Uterus (tissue), 4 donors: Measurements from ENCODE around the gene IGF2. TPM values are rescaled to one million over a fixed set of nuclear protein-coding genes. Genes with fewer than 3 reads are reported as not detected.

ENCODE experiments used
- DNase-seq, 2 donors: peaks; one replicate each; pipeline ENCODE4 v3.0.0-alpha.2; 2019 to 2020
- H3K27ac ChIP-seq, 2 donors: fragments of 200-600 bp; sonication (generic); 1 replicate in 1 of 2; 2 replicates in 1 of 2; pipeline ENCODE4 v1.5.1; 2016 to 2018
- H3K27me3 ChIP-seq, 2 donors: fragments of 200-600 bp; sonication (generic); one replicate each; pipeline ENCODE4 v1.5.1; 2018 to 2019; ENCODE audit warnings: control low read depth in 1 of 2
- H3K36me3 ChIP-seq, 2 donors: fragments of 200-600 bp; sonication (generic); one replicate each; pipeline ENCODE4 v1.5.1; 2019; ENCODE audit warnings: control low read depth in 1 of 2
- H3K4me1 ChIP-seq, 2 donors: fragments of 200-600 bp; sonication (generic); one replicate each; pipeline ENCODE4 v1.5.1; 2018 to 2019; ENCODE audit warnings: control low read depth in 1 of 2
- H3K4me3 ChIP-seq, 2 donors: fragments of 200-600 bp; sonication (generic); 1 replicate in 1 of 2; 2 replicates in 1 of 2; pipeline ENCODE4 v1.5.1; 2018 to 2019; ENCODE audit warnings: mild to moderate bottlenecking in 1 of 2
- H3K9me3 ChIP-seq, 2 donors: fragments of 200-600 bp; sonication (generic); one replicate each; pipeline ENCODE4 v1.5.1; 2019; ENCODE audit warnings: control low read depth in 1 of 2
- POLR2A ChIP-seq, 2 donors: fragments of 450-650 bp; IDR thresholded peaks; one replicate each; pipeline ENCODE4 v1.6.1; 2016; ENCODE audit warnings: antibody characterized with exemption in 2 of 2, mild to moderate bottlenecking in 1 of 2, moderate library complexity in 1 of 2
- intact Hi-C: fragments of 100-400 bp; cut with DNase I; formaldehyde crosslinking; loops from one replicate; pipeline ENCODE4 v1.15.1; 2023; ENCODE audit warnings: low total_unique reads
- total RNA-seq, 4 donors: library from RNA; depleted of rRNA in 3 of 4; stranded (reverse); fragments of >200 nt in 3 of 4; gene quantifications; one replicate each; pipeline versions ENCODE4 v1.1.0 to v1.2.4, GENCODE V29; 2014 to 2023
- TF ChIP-seq, protein P1 (sequence below), 4 experiments: fragments of 200-600 bp in 2 of 4; fragments of 450-650 bp in 2 of 4; sonication (generic) in 2 of 4; IDR thresholded peaks; one replicate each; pipeline ENCODE4 v1.5.1; 2016 to 2019; ENCODE audit warnings: antibody characterized with exemption in 4 of 4, mild to moderate bottlenecking in 2 of 4, moderate library complexity in 1 of 4
- donor health status: DM: yes; HTN: yes; CAD: no.

IGF2 gene
- total RNA-seq, 4 donors from 2014 or later: 54.1 to 347 (median 188) TPM

DNA sequence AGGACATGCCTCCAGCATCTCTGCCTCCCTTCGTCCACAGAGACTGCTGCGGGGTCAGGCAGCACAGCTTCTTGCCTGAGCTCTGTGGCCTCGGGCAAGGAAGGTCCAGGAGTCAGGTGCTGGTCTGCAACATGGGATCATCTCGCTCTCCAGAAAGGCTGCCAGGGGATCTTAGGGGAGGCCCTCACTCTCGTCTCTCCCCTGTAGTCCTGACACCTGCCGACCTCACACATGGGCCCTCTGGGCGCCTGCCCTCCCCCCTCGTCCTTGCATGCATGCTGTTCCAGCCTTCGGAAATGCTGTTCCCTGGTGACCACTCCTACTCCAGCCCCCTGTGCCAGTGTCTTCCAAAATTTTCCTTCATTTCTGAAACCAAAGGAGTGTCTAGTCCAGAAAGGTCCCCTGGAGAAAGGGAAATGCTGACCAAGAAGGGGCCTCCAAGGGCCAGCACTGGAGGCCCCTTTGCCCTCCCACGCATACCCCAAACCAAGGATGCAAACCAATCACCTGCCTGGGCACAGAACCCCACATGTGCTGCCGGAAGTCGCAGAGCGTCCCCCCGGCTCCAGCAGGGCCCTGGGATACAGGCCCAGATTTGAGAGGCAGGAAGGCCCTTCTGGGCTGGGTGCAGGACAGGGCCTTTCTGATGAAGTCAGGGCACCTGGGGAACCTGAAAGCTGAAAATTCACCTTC, 41.0 kb downstream of the IGF2 start:
- peaks cover 0 to 14% of the 10 kb centered on the region in 2 donors for H3K4me1 ChIP-seq
- intact Hi-C loops: no loop called here
- no peak for DNase-seq
- H3K27me3 ChIP-seq: no peaks in the 10 kb centered on the region
- H3K36me3 ChIP-seq: no peaks in the 10 kb centered on the region
- no peaks in the 10 kb centered on the region for H3K9me3 ChIP-seq
- H3K4me3 ChIP-seq: no peak overlapping the region
- peak overlapping the region; percentile 72 to 80 for H3K27ac ChIP-seq
- TF ChIP-seq POLR2A (IDR thresholded peaks at IDR 0.05): no peak
- TF ChIP-seq, protein P1, sequence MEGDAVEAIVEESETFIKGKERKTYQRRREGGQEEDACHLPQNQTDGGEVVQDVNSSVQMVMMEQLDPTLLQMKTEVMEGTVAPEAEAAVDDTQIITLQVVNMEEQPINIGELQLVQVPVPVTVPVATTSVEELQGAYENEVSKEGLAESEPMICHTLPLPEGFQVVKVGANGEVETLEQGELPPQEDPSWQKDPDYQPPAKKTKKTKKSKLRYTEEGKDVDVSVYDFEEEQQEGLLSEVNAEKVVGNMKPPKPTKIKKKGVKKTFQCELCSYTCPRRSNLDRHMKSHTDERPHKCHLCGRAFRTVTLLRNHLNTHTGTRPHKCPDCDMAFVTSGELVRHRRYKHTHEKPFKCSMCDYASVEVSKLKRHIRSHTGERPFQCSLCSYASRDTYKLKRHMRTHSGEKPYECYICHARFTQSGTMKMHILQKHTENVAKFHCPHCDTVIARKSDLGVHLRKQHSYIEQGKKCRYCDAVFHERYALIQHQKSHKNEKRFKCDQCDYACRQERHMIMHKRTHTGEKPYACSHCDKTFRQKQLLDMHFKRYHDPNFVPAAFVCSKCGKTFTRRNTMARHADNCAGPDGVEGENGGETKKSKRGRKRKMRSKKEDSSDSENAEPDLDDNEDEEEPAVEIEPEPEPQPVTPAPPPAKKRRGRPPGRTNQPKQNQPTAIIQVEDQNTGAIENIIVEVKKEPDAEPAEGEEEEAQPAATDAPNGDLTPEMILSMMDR (IDR thresholded peaks at IDR 0.05): no peak

DNA sequence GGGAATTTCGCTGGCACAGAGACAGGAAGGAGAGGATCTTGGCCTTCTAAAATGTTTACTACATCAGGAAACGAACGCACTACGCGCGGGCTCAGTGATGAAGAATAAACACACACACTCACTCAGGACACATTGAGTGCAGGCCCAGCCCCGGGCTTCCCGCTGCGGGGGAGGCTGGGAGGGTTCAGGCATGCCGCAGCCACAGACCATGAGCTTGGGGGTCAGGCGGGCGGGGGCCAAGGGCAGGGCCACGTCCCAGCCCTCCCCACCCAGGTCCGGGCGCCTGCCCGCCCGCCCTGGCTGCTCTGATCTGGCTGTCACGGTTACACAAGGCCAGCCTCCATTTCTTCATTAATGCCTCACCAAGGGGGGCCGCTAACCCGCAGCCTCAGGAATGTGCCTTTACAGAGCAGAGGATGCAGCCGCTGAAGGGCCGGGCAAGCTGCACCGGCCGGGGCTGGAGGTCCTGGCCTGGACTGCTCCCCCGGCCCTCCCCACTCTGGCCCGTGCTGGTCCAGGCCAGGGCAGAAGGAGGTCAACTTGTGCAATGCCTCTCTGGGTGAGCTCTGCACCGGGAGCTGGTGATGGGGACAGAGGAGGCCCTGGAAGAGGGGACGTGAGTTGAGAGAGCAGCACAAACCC, 41.7 kb downstream of the IGF2 start:
- intact Hi-C loops: no loop called here
- peak; percentile 70 to 73 for DNase-seq

DNA sequence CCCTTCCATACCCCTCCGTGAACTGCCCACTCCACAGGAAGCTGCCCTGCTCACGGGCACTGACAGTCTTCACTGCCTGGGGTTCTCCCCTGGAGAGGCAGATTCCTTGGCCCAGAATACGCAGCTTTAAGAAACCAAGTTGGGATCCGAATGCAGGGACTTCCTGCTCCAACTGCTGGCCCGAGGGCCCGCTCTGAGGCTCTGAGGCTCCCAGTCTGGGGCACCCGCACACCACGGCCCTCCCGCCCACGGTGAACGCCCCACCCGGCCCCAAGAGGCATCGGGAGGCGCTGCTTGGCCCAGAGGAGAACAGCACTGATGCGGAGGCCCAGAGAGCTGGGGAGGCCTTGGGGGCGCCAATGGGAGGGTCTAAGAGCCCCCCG, 42.3 kb downstream of the IGF2 start:
- H3K4me1 ChIP-seq: peaks cover 0 to 14% of the 10 kb centered on the region in 2 donors
- intact Hi-C loops: no loop called here

More for the DNA sequence above, 41.7 kb downstream of the IGF2 start:
- Histone ChIP-seq H3K9me3 (no peaks in the 10 kb centered on the region), H3K36me3 (no peaks in the 10 kb centered on the region), H3K27me3 (no peaks in the 10 kb centered on the region), H3K27ac (peak overlapping the region; percentile 72 to 80), H3K4me3 (no peak overlapping the region), H3K4me1 (peaks cover 0 to 14% of the 10 kb centered on the region in 2 donors)
- TF ChIP-seq, protein P1 (IDR thresholded peaks at IDR 0.05): no peak
- TF ChIP-seq POLR2A (IDR thresholded peaks at IDR 0.05): no peak

DNA sequence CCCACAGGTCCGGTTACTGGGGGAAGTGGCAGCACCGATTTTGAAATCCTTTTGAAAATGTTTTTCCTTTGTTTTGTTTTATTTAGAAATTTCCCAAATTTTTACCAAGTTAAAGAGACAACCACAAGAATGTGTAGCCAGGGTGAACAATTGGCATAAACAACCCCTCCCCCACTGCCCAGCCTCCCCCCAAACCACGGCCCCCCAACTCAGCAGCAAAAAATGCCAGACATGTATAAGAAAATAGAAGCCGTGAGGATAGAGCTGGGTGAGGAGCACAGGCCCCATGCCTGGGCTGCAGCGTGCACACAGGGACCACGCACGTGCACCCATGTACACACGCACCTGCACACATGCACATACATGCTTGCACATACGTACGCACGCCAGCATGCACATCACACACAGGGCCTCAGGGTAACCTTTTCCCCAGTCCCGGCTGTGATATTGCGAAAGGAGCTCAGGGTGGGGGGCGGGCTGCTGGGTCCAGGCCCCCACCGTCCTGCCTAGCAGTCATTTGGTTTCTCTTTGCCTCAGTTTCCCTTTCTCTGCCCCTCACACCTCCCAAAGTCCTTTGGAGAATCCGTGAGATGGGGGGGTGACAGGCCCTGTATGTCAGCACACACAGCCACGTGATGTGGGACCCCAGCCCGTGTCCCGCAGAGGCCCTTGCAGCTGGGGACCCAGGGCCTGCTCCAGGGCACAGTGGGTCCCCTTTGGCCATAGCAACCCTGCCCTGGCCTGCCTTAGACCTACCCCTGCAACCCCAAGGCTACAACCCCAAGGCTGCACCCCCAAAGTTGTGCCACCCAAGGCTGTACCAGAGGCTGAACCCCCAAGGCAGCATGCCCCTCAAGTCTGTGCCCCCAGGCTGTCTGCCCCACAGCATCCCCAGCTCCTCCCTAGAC, 42.9 kb downstream of the IGF2 start:
- no peaks in the 10 kb centered on the region for H3K9me3 ChIP-seq
- DNase-seq: no peak
- TF ChIP-seq, protein P1 (IDR thresholded peaks at IDR 0.05): no peak
- no peak for TF ChIP-seq POLR2A (IDR thresholded peaks at IDR 0.05)
- H3K4me1 ChIP-seq: peaks cover 0 to 14% of the 10 kb centered on the region in 2 donors
- peak overlapping the region; percentile 72 to 80 for H3K27ac ChIP-seq
- intact Hi-C loops: no loop called here
- no peak overlapping the region for H3K4me3 ChIP-seq
- H3K36me3 ChIP-seq: no peaks in the 10 kb centered on the region
- no peaks in the 10 kb centered on the region for H3K27me3 ChIP-seq

More for the DNA sequence above, 42.3 kb downstream of the IGF2 start:
- Histone ChIP-seq H3K27ac (peak overlapping the region; percentile 72 to 80), H3K4me3 (no peak overlapping the region), H3K27me3 (no peaks in the 10 kb centered on the region), H3K36me3 (no peaks in the 10 kb centered on the region), H3K9me3 (no peaks in the 10 kb centered on the region)
- no peak for TF ChIP-seq POLR2A (IDR thresholded peaks at IDR 0.05)
- TF ChIP-seq, protein P1 (IDR thresholded peaks at IDR 0.05): no peak
- no peak for DNase-seq
